Activated CD8-positive, alpha-beta memory T cell treated with anti-CD3 and anti-CD28 coated beads for 24 hours (primary cell): ENCODE results near the gene RHOT1.
"Not testable (repeated sequence)": the region's sequence is repeated elsewhere in the genome, so short reads cannot be mapped to it uniquely, and the experiment has no call there.

ENCODE experiments used
- DNase-seq: peaks from one replicate; pipeline ENCODE4 v3.0.0-alpha.2; 2020

RHOT1 gene

GRCh38 chr17:32160526-32160925 lies 18.2 kb downstream of the RHOT1 start:
- DNase-seq: no peak

- DNase-seq: no peak
Measured at GRCh38 chr17:32161029-32161428, 18.7 kb downstream of the RHOT1 start.

- DNase-seq: peak; percentile 28
Measured at GRCh38 chr17:32161506-32162365, 19.4 kb downstream of the RHOT1 start.

GRCh38 chr17:32174889-32175288 lies 32.6 kb downstream of the RHOT1 start:
- no peak for DNase-seq

- DNase-seq: not testable (repeated sequence)
Measured at GRCh38 chr17:32178679-32179078, 36.4 kb downstream of the RHOT1 start.

GRCh38 chr17:32179103-32179502 lies 36.8 kb downstream of the RHOT1 start:
- DNase-seq: not testable (repeated sequence)

- not testable (repeated sequence) for DNase-seq
Measured at GRCh38 chr17:32179526-32179925, 37.2 kb downstream of the RHOT1 start.

- not testable (repeated sequence) for DNase-seq
Measured at GRCh38 chr17:32180262-32180661, 38.0 kb downstream of the RHOT1 start.

- DNase-seq: no peak
Measured at GRCh38 chr17:32185875-32186274, 43.6 kb downstream of the RHOT1 start.

GRCh38 chr17:32187271-32187670 lies 45.0 kb downstream of the RHOT1 start:
- no peak for DNase-seq

GRCh38 chr17:32189343-32189742 lies 47.0 kb downstream of the RHOT1 start:
- no peak for DNase-seq

- DNase-seq: no peak
Measured at GRCh38 chr17:32191306-32191705, 49.0 kb downstream of the RHOT1 start.

GRCh38 chr17:32192379-32192778 lies 50.1 kb downstream of the RHOT1 start:
- no peak for DNase-seq

- no peak for DNase-seq
Measured at GRCh38 chr17:32197987-32198386, 55.7 kb downstream of the RHOT1 start.

- no peak for DNase-seq
Measured at GRCh38 chr17:32206861-32207260, 64.6 kb downstream of the RHOT1 start.

- no peak for DNase-seq
Measured at GRCh38 chr17:32208436-32208835, 66.1 kb downstream of the RHOT1 start.

GRCh38 chr17:32209608-32210007 lies 67.3 kb downstream of the RHOT1 start:
- DNase-seq: no peak

GRCh38 chr17:32211671-32212070 lies 69.4 kb downstream of the RHOT1 start:
- DNase-seq: no peak

- no peak for DNase-seq
Measured at GRCh38 chr17:32215696-32216095, 73.4 kb downstream of the RHOT1 start.

GRCh38 chr17:32222621-32223020 lies 80.3 kb downstream of the RHOT1 start:
- DNase-seq: no peak

- DNase-seq: no peak
Measured at GRCh38 chr17:32223703-32224102, 81.4 kb downstream of the RHOT1 start.

- DNase-seq: no peak
Measured at GRCh38 chr17:32226886-32227285, 84.6 kb downstream of the RHOT1 start.

- DNase-seq: no peak
Measured at GRCh38 chr17:32227910-32228309, 85.6 kb downstream of the RHOT1 start.

- no peak for DNase-seq
Measured at GRCh38 chr17:32235588-32235987, 93.3 kb downstream of the RHOT1 start.

- no peak for DNase-seq
Measured at GRCh38 chr17:32239456-32239855, 97.2 kb downstream of the RHOT1 start.
